Retinal pigment epithelial cell (primary cell): ENCODE measurements around the gene TESPA1.
"Not testable (repeated sequence)": the region's sequence is repeated elsewhere in the genome, so short reads cannot be mapped to it uniquely, and the experiment has no call there.

Experiments used
- DNase-seq: peaks from one replicate; pipeline ENCODE4 v3.0.0-alpha.2; 2010; ENCODE audit warnings: low read depth
- H3K4me3 ChIP-seq: 2 replicates; pipeline ENCODE4 v1.5.1; 2011; ENCODE audit warnings: mild to moderate bottlenecking, low read length, control low read depth, moderate library complexity
- CTCF ChIP-seq: conservative IDR thresholded peaks from 2 replicates; pipeline ENCODE4 v1.5.1; 2011; ENCODE audit warnings: low read depth, low read length, control low read depth, inconsistent platforms

TESPA1 gene

GRCh38 chr12:54949073-54949711 is 35.4 kb downstream of the TESPA1 start:
- no peak for DNase-seq
- TF ChIP-seq CTCF, result no peak
- no peak overlapping the region for H3K4me3 ChIP-seq

- H3K4me3 ChIP-seq, result no peak overlapping the region
- TF ChIP-seq CTCF, result no peak
- no peak for DNase-seq
Observed at GRCh38 chr12:54948171-54948570, 36.4 kb downstream of the TESPA1 start.

- TF ChIP-seq CTCF, result no peak
- H3K4me3 ChIP-seq, result no peak overlapping the region
- DNase-seq, result no peak
Observed at GRCh38 chr12:54945082-54945481, 39.5 kb downstream of the TESPA1 start.

- not testable (repeated sequence) for DNase-seq, H3K4me3 ChIP-seq
Observed at GRCh38 chr12:54943292-54943691, 41.3 kb downstream of the TESPA1 start.

- no peak for TF ChIP-seq CTCF
- no peak overlapping the region for H3K4me3 ChIP-seq
- DNase-seq, result no peak
Observed at GRCh38 chr12:54941659-54942058, 42.9 kb downstream of the TESPA1 start.

GRCh38 chr12:54940727-54941315 is 43.7 kb downstream of the TESPA1 start:
- no peak for DNase-seq
- no peak for TF ChIP-seq CTCF
- no peak overlapping the region for H3K4me3 ChIP-seq

GRCh38 chr12:54937929-54938328 is 46.6 kb downstream of the TESPA1 start:
- DNase-seq, result no peak
- no peak for TF ChIP-seq CTCF
- no peak overlapping the region for H3K4me3 ChIP-seq
